CD4-positive, CD25-positive, alpha-beta regulatory T cell (primary cell): ENCODE data around the gene EFL1. TPM values are rescaled to one million over a fixed set of nuclear protein-coding genes. Genes with fewer than 3 reads are reported as not detected.

Source experiments
- ATAC-seq, 2 donors: fragments of 150-1000 bp; cut with Tn5 transposase; one replicate each; pipeline ENCODE4 v1.10.0; 2021; ENCODE audit warnings: low read depth in 2 of 2, moderate number of reproducible peaks in 2 of 2, moderate library complexity in 1 of 2
- DNase-seq, 3 donors: peaks; one replicate each; pipeline versions ENCODE4 v3.0.0 to v3.0.0-alpha.2; 2012 to 2022; ENCODE audit warnings: mixed read lengths in 1 of 3
- H3K27ac ChIP-seq: one replicate; pipeline ENCODE4 v1.7.0; 2013; ENCODE audit warnings: mild to moderate bottlenecking, low read length; ENCODE audit not compliant: insufficient read depth, poor library complexity, severe bottlenecking
- H3K27me3 ChIP-seq: one replicate; pipeline ENCODE4 v1.7.0; 2013; ENCODE audit warnings: low read length; ENCODE audit not compliant: control insufficient read depth, insufficient read depth
- H3K36me3 ChIP-seq: one replicate; pipeline ENCODE4 v1.7.0; 2013; ENCODE audit warnings: mild to moderate bottlenecking, low read length, moderate library complexity; ENCODE audit not compliant: control insufficient read depth, insufficient read depth
- H3K4me1 ChIP-seq: 2 replicates; pipeline ENCODE4 v1.7.0; 2013; ENCODE audit warnings: mild to moderate bottlenecking, low read length; ENCODE audit not compliant: insufficient read depth, control insufficient read depth, poor library complexity, severe bottlenecking
- H3K4me3 ChIP-seq: one replicate; pipeline ENCODE4 v1.7.0; 2013; ENCODE audit warnings: low read depth, mild to moderate bottlenecking, low read length, moderate library complexity
- H3K9me3 ChIP-seq, 2 experiments: 1 replicate in 1 of 2; 2 replicates in 1 of 2; pipeline ENCODE4 v1.7.0; 2013; ENCODE audit warnings: low read length in 2 of 2, mild to moderate bottlenecking in 1 of 2, moderate library complexity in 1 of 2; ENCODE audit not compliant: control insufficient read depth in 2 of 2
- H3K27ac Mint-ChIP-seq, 3 donors: one replicate each; pipeline ENCODE4 v1.8.0; 2020 to 2022; ENCODE audit warnings: mild to moderate bottlenecking in 3 of 3, mixed read lengths in 3 of 3, moderate library complexity in 2 of 3
- H3K27me3 Mint-ChIP-seq: one replicate; pipeline ENCODE4 v1.8.0; 2022; ENCODE audit warnings: mild to moderate bottlenecking, mixed read lengths
- H3K36me3 Mint-ChIP-seq: one replicate; pipeline ENCODE4 v1.8.0; 2020; ENCODE audit warnings: mixed read lengths
- H3K4me1 Mint-ChIP-seq, 4 donors: one replicate each; pipeline ENCODE4 v1.8.0; 2020 to 2022; ENCODE audit warnings: mixed read lengths in 4 of 4, mild to moderate bottlenecking in 1 of 4
- H3K4me3 Mint-ChIP-seq, 4 donors: one replicate each; pipeline ENCODE4 v1.8.0; 2020 to 2022; ENCODE audit warnings: mild to moderate bottlenecking in 4 of 4, mixed read lengths in 4 of 4, moderate library complexity in 3 of 4
- H3K9me3 Mint-ChIP-seq, 7 donors: one replicate each; pipeline ENCODE4 v1.8.0; 2020 to 2022; ENCODE audit warnings: mixed read lengths in 7 of 7, mild to moderate bottlenecking in 3 of 7, moderate library complexity in 2 of 7
- polyA plus RNA-seq, 4 donors: library from polyadenylated mRNA; unstranded; fragments of 300-500 nt; fragmentation: Illumina TruSeq; gene quantifications; one replicate each; pipeline ENCODE4 v1.2.3, GENCODE V29; 2021
- total RNA-seq: library from RNA; stranded (reverse); gene quantifications from one replicate; pipeline ENCODE4 v1.2.3, GENCODE V29; 2022

Gene EFL1
- total and polyA plus RNA-seq, 5 donors from 2014 or later: 11.6 to 18.2 (median 16.3) TPM

DNA sequence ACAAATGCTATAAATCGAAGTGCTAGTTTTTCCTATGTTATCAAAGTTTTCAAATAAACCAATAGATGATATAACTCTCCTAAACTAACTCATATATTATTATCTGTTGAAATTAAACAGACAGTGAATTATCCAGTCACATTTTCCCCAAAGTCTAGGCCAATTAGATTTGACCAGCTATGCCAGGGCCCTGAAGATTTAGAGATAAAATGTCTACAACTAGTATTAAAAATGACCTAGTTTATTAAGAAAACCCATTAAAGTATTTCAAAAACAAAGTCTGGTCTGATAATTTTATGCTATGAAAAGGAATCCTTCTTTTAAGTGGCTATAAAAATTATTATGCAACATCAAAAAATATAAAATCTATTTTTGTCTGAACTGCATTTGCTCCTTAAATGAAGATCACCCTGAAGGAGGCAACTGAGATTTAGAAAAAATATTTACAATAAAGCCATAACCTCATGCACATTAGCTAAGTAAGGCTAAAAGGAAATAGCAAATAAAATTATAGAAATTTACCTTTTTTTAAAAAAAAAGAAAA lies 133.3 kb downstream of the EFL1 start:
- H3K4me1 Mint-ChIP-seq: peaks cover 0 to 4% (median 2%) of the 10 kb centered on the region in 4 donors
- H3K4me3 Mint-ChIP-seq: no peak overlapping the region
- H3K4me3 ChIP-seq: no peak overlapping the region
- H3K27me3 ChIP-seq: no peaks in the 10 kb centered on the region
- no peak for ATAC-seq
- H3K27me3 Mint-ChIP-seq: no peaks in the 10 kb centered on the region
- peaks cover 57% of the 10 kb centered on the region for H3K36me3 Mint-ChIP-seq
- H3K27ac ChIP-seq: no peak overlapping the region
- no peak for DNase-seq
- H3K36me3 ChIP-seq: peaks cover 28% of the 10 kb centered on the region
- H3K4me1 ChIP-seq: no peaks in the 10 kb centered on the region
- no peaks in the 10 kb centered on the region for H3K9me3 ChIP-seq
- H3K27ac Mint-ChIP-seq: peak overlapping the region in 1 of 3 donors; percentile 9
- H3K9me3 Mint-ChIP-seq: no peaks in the 10 kb centered on the region

DNA sequence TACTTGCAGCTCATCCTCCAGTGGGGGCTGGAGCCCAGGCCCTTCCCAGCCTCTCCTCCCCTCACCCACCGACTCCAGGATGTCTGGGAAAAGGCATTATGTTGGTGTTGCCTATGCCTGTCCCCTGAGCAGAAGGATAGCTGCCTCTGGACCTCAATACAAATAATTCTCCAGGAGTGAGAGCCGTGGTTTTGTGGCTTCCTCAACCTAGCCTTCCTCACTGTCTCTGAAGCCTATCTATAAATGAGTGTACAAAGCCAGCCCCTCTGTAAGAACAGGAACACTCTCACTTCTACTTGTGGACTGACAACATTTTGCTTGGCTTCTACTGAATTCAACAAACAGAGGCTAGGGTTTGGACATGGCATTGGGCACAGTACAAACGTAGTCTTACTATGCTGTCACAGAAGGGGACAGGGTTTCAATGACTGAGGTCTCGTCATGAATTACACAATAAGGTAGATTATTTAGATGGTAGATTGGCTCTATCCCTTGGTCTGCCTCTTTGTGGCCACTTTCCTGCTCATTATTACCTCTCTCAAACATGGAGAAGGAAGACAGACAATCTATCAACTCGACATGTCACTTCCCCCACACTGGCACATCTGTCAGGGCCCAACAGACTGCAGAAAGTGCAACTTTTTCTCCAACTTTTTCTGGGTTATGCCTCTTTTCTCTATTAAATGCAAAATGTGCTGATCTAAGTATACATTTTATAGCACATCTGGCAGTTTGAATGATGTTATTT lies 134.0 kb downstream of the EFL1 start:
- peak overlapping the region in 1 of 3 donors; percentile 9 for H3K27ac Mint-ChIP-seq
- H3K9me3 Mint-ChIP-seq: no peaks in the 10 kb centered on the region
- DNase-seq: no peak
- H3K36me3 ChIP-seq: peaks cover 30% of the 10 kb centered on the region
- ATAC-seq: no peak
- H3K27me3 ChIP-seq: no peaks in the 10 kb centered on the region
- H3K27ac ChIP-seq: no peak overlapping the region
- peaks cover 0 to 4% (median 2%) of the 10 kb centered on the region in 4 donors for H3K4me1 Mint-ChIP-seq
- H3K4me3 ChIP-seq: no peak overlapping the region
- no peaks in the 10 kb centered on the region for H3K9me3 ChIP-seq
- H3K36me3 Mint-ChIP-seq: peaks cover 50% of the 10 kb centered on the region
- H3K4me3 Mint-ChIP-seq: no peak overlapping the region
- no peaks in the 10 kb centered on the region for H3K4me1 ChIP-seq
- no peaks in the 10 kb centered on the region for H3K27me3 Mint-ChIP-seq

DNA sequence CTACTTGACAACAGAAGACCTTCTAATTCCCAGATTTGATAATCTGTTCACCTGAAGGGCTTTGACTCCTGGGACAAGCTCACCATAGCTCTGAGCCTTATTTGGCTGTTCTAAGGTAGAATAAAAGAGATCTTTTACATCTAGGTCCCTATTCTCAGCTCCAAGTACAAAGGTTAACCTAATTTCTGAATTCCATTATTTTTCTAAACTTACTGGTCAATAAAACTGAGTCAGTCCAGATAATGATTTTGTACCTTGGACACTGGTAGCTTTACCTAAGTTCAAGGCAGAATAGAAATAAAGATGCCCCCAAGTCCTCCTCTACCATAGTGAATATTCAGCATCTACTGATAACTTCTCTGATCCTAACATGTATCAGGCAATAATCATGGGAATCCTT lies 135.0 kb downstream of the EFL1 start:
- ATAC-seq: no peak
- DNase-seq: no peak
- no peak overlapping the region for H3K4me3 ChIP-seq
- no peak overlapping the region for H3K27ac ChIP-seq
- Mint-ChIP-seq H3K27ac (no peak overlapping the region), H3K4me3 (no peak overlapping the region), H3K36me3 (peaks cover 52% of the 10 kb centered on the region), H3K27me3 (no peaks in the 10 kb centered on the region), H3K9me3 (no peaks in the 10 kb centered on the region), H3K4me1 (peaks cover 0 to 7% (median 5%) of the 10 kb centered on the region in 4 donors)
- H3K4me1 ChIP-seq: no peaks in the 10 kb centered on the region
- no peaks in the 10 kb centered on the region for H3K9me3 ChIP-seq
- no peaks in the 10 kb centered on the region for H3K27me3 ChIP-seq
- H3K36me3 ChIP-seq: peaks cover 30% of the 10 kb centered on the region

- no peaks in the 10 kb centered on the region for H3K27me3 ChIP-seq
- ATAC-seq: no peak
These were observed 136.2 kb downstream of the EFL1 start for GRCh38 chr15:82126346-82126745.

GRCh38 chr15:82124331-82125263 lies 137.9 kb downstream of the EFL1 start:
- no peak overlapping the region for H3K27ac Mint-ChIP-seq
- H3K9me3 Mint-ChIP-seq: no peaks in the 10 kb centered on the region
- Histone ChIP-seq H3K4me1 (no peaks in the 10 kb centered on the region), H3K27me3 (no peaks in the 10 kb centered on the region), H3K27ac (no peak overlapping the region), H3K36me3 (peaks cover 18% of the 10 kb centered on the region), H3K4me3 (no peak overlapping the region), H3K9me3 (no peaks in the 10 kb centered on the region)
- H3K4me1 Mint-ChIP-seq: peaks cover 0 to 7% (median 5%) of the 10 kb centered on the region in 4 donors
- no peak overlapping the region for H3K4me3 Mint-ChIP-seq
- peaks cover 48% of the 10 kb centered on the region for H3K36me3 Mint-ChIP-seq
- no peaks in the 10 kb centered on the region for H3K27me3 Mint-ChIP-seq
- peak in 1 of 3 donors; percentile 52 for DNase-seq
- no peak for ATAC-seq

More at GRCh38 chr15:82126346-82126745, 136.2 kb downstream of the EFL1 start:
- peaks cover 30% of the 10 kb centered on the region for H3K36me3 ChIP-seq
- no peak overlapping the region for H3K27ac ChIP-seq
- H3K27me3 Mint-ChIP-seq: no peaks in the 10 kb centered on the region
- no peak overlapping the region for H3K4me3 Mint-ChIP-seq
- no peak for DNase-seq
- H3K9me3 ChIP-seq: no peaks in the 10 kb centered on the region
- no peaks in the 10 kb centered on the region for H3K9me3 Mint-ChIP-seq
- peaks cover 48% of the 10 kb centered on the region for H3K36me3 Mint-ChIP-seq
- no peak overlapping the region for H3K27ac Mint-ChIP-seq
- H3K4me3 ChIP-seq: no peak overlapping the region
- H3K4me1 ChIP-seq: no peaks in the 10 kb centered on the region
- H3K4me1 Mint-ChIP-seq: peaks cover 0 to 7% (median 5%) of the 10 kb centered on the region in 4 donors

- Histone ChIP-seq H3K27me3 (no peaks in the 10 kb centered on the region), H3K4me1 (no peaks in the 10 kb centered on the region), H3K36me3 (peaks cover 4% of the 10 kb centered on the region), H3K9me3 (no peaks in the 10 kb centered on the region), H3K4me3 (no peak overlapping the region), H3K27ac (no peak overlapping the region)
- Mint-ChIP-seq H3K4me3 (no peak overlapping the region), H3K9me3 (no peaks in the 10 kb centered on the region), H3K4me1 (peaks cover 0 to 7% (median 5%) of the 10 kb centered on the region in 4 donors), H3K27me3 (no peaks in the 10 kb centered on the region), H3K36me3 (peaks cover 38% of the 10 kb centered on the region), H3K27ac (peak overlapping the region in 1 of 3 donors; percentile 51)
- ATAC-seq (no peak), DNase-seq (no peak)
These were observed 139.7 kb downstream of the EFL1 start for GRCh38 chr15:82122746-82123400.

DNA sequence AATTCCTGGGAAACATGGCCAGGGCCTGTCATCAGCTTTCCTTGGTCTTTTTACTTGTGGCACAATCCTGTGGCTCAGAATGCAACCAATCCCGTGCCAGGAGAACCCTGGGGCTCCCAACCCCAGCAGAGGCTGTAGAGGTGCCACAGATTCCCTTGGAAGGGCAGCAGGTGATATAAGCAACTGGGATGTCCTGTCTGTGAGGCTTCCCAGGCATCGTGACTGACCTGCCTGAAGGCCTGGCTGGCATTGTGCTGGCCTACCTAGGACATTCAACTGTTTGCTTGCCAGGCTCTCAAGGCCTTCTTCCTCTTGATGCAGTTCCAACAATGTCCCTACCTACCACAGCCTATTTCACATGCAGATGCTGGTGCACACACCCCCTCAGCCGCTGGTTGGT lies 144.5 kb downstream of the EFL1 start:
- H3K4me1 ChIP-seq: no peaks in the 10 kb centered on the region
- H3K27ac Mint-ChIP-seq: no peak overlapping the region
- no peak for DNase-seq

More for the DNA sequence above, 144.5 kb downstream of the EFL1 start:
- no peaks in the 10 kb centered on the region for H3K27me3 ChIP-seq
- H3K36me3 ChIP-seq: no peaks in the 10 kb centered on the region
- Mint-ChIP-seq H3K9me3 (no peaks in the 10 kb centered on the region), H3K36me3 (peaks cover 24% of the 10 kb centered on the region), H3K27me3 (no peaks in the 10 kb centered on the region), H3K4me1 (peaks cover 0 to 2% (median 0%) of the 10 kb centered on the region in 4 donors), H3K4me3 (no peak overlapping the region)
- H3K4me3 ChIP-seq: no peak overlapping the region
- no peak for ATAC-seq
- H3K27ac ChIP-seq: no peak overlapping the region
- no peaks in the 10 kb centered on the region for H3K9me3 ChIP-seq
